H1 (cell line): ENCODE results near the gene POLR1G. TPM values are rescaled to one million over a fixed set of nuclear protein-coding genes. Genes with fewer than 3 reads are reported as not detected.
A peak's percentile ranks its signal among the peaks of the same experiment; 100 is the strongest.

Source experiments
- BACH1 ChIP-seq: IDR thresholded peaks from 2 replicates; pipeline ENCODE4 v1.6.1; 2012; ENCODE audit warnings: low read length, improper control_type of control experiment
- CEBPB ChIP-seq: IDR thresholded peaks from 2 replicates; pipeline ENCODE4 v1.6.1; 2012; ENCODE audit warnings: low read depth, low read length
- CTBP2 ChIP-seq: IDR thresholded peaks from 2 replicates; pipeline ENCODE4 v1.7.0; 2011; ENCODE audit warnings: borderline replicate concordance, mild to moderate bottlenecking, moderate library complexity, mixed read lengths, low read length; ENCODE audit not compliant: insufficient read depth, insufficient read length
- EP300 ChIP-seq, 2 experiments: IDR thresholded peaks; 1 replicate in 1 of 2; 2 replicates in 1 of 2; pipeline ENCODE4 v1.6.1; 2011 to 2012; ENCODE audit warnings: low read depth in 2 of 2, low read length in 2 of 2, mild to moderate bottlenecking in 2 of 2, borderline replicate concordance in 1 of 2, inconsistent platforms in 1 of 2, moderate library complexity in 1 of 2
- GTF2F1 ChIP-seq: IDR thresholded peaks from 2 replicates; pipeline ENCODE4 v1.6.1; 2012; ENCODE audit warnings: low read depth, low read length, improper control_type of control experiment, borderline replicate concordance
- HDAC2 ChIP-seq, 2 experiments: fragments of 300-600 bp in 1 of 2; sonication (generic) in 1 of 2; IDR thresholded peaks; 2 replicates each; pipeline ENCODE4 v1.6.1; 2011 to 2012; ENCODE audit warnings: low read depth in 2 of 2, low read length in 2 of 2, mild to moderate bottlenecking in 2 of 2, moderate library complexity in 2 of 2, borderline replicate concordance in 1 of 2, inconsistent platforms in 1 of 2
- KDM5A ChIP-seq: fragments of 200-600 bp; IDR thresholded peaks from 2 replicates; pipeline ENCODE4 v1.7.1; 2012; ENCODE audit warnings: mild to moderate bottlenecking, low read length, inconsistent platforms, mixed read lengths
- PHF8 ChIP-seq: fragments of 200-600 bp; sonication (generic); conservative IDR thresholded peaks from 2 replicates; pipeline ENCODE4 v1.7.1; 2012; ENCODE audit warnings: low read depth, mild to moderate bottlenecking, inconsistent platforms, low read length, moderate library complexity
- POLR2AphosphoS5 ChIP-seq: IDR thresholded peaks from 2 replicates; pipeline ENCODE4 v1.6.1; 2011; ENCODE audit warnings: low read depth, low read length
- RBBP5 ChIP-seq: IDR thresholded peaks from 2 replicates; pipeline ENCODE4 v1.7.1; 2012; ENCODE audit warnings: low read depth, mild to moderate bottlenecking, inconsistent platforms, low read length, moderate library complexity, borderline replicate concordance
- RXRA ChIP-seq: IDR thresholded peaks from 2 replicates; pipeline ENCODE4 v1.6.1; 2011; ENCODE audit warnings: low read depth, mild to moderate bottlenecking, low read length, moderate library complexity; ENCODE audit not compliant: insufficient read depth
- SIRT6 ChIP-seq: IDR thresholded peaks from one replicate; pipeline ENCODE4 v1.7.1; 2012; ENCODE audit warnings: low read length, inconsistent platforms
- SP4 ChIP-seq: IDR thresholded peaks from 2 replicates; pipeline ENCODE4 v1.6.1; 2012; ENCODE audit warnings: low read length, inconsistent platforms
- TAF1 ChIP-seq: IDR thresholded peaks from 2 replicates; pipeline ENCODE4 v1.6.1; 2011; ENCODE audit warnings: mild to moderate bottlenecking, low read depth, low read length
- TCF12 ChIP-seq: IDR thresholded peaks from 2 replicates; pipeline ENCODE4 v1.6.1; 2011; ENCODE audit warnings: low read depth, mild to moderate bottlenecking, low read length
- polyA plus RNA-seq, 7 experiments: library from polyadenylated mRNA; depleted of rRNA in 3 of 7; stranded (reverse) in 5 of 7; unstranded in 2 of 7; fragments of >200 nt in 5 of 7; fragments of 200-250 nt in 2 of 7; gene quantifications; 1 replicate in 5 of 7; 2 replicates in 1 of 7; 4 replicates in 1 of 7; pipeline versions ENCODE4 v1.2.1 to v1.2.3, GENCODE V29; 2011 to 2013; ENCODE audit warnings: missing spikeins in 2 of 7, mixed read lengths in 2 of 7
- total RNA-seq: library from RNA; stranded (reverse); fragmentation: NEBNext Ultra II Directional; extraction: Animal tissue kit (Norgen Biotek cat#: 25700); gene quantifications from 2 replicates; pipeline ENCODE4 v1.2.1, GENCODE V29; 2021
- TF ChIP-seq, protein P1 (sequence below), 3 experiments: IDR thresholded peaks; 1 replicate in 2 of 3; 2 replicates in 1 of 3; pipeline versions ENCODE4 v1.5.1 to v1.6.1; 2011; ENCODE audit warnings: low read length in 3 of 3, mild to moderate bottlenecking in 3 of 3, inconsistent platforms in 2 of 3, low read depth in 1 of 3, moderate library complexity in 1 of 3; ENCODE audit not compliant: insufficient read depth in 1 of 3; ENCODE audit errors: control extremely low read depth in 1 of 3
- TF ChIP-seq, protein P2 (sequence below): IDR thresholded peaks from 2 replicates; pipeline ENCODE4 v1.6.1; 2011; ENCODE audit warnings: low read depth, mild to moderate bottlenecking, low read length; ENCODE audit not compliant: insufficient read depth
- TF ChIP-seq, protein P3 (sequence below): IDR thresholded peaks from 2 replicates; pipeline ENCODE4 v1.6.1; 2012; ENCODE audit warnings: inconsistent platforms
- TF ChIP-seq, protein P4 (sequence below): IDR thresholded peaks from 2 replicates; pipeline ENCODE4 v1.6.1; 2012; ENCODE audit warnings: inconsistent platforms

The POLR1G gene
- total and polyA plus RNA-seq, 2 of the 8 experiments (the other 6 are each of a cell fraction or from before 2014, with no cell fraction given) = 16.8 to 34.8 TPM

DNA sequence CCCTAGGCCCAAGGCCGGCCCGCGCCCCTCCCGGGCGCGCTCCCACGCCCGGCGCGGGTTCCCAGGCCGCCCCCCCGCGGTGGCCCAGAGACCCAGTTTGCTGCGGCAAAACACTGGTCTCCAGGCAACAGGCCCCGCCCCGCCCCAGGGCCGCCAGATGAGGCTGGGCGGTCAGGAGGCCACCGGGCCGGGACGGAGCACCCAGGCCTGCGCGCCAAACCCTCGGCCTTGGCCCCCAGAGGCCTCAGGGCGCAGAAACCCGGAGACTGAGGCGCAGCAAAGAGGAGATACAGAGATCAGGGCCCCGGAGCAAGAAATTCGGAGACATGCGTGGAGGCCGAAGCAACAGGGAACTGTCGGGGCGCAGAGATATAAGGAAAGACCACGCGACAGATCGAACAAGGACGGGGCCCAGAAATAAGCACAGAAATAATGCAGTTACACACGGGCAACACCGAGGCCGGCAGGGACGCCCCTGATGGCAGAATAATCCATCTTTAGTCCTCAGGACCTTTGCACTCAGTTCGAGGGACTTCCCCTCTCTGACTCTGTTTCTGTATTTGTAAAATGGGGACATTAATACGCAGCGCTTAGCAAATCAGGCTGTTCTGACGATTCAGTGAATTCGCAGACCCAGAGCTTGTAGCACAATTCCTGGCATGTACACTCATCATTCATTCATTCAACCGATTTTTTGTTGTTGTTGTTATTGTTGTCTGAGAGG lies 38.0 kb downstream of the POLR1G start (continued):
- no peak for TF ChIP-seq HDAC2 (IDR thresholded peaks at IDR 0.05; ENCODE audit: borderline replicate concordance in 1 of 2, low read depth in 2 of 2, low read length in 2 of 2)
- no peak for TF ChIP-seq TCF12
- no peak for TF ChIP-seq CEBPB
- TF ChIP-seq, protein P1, sequence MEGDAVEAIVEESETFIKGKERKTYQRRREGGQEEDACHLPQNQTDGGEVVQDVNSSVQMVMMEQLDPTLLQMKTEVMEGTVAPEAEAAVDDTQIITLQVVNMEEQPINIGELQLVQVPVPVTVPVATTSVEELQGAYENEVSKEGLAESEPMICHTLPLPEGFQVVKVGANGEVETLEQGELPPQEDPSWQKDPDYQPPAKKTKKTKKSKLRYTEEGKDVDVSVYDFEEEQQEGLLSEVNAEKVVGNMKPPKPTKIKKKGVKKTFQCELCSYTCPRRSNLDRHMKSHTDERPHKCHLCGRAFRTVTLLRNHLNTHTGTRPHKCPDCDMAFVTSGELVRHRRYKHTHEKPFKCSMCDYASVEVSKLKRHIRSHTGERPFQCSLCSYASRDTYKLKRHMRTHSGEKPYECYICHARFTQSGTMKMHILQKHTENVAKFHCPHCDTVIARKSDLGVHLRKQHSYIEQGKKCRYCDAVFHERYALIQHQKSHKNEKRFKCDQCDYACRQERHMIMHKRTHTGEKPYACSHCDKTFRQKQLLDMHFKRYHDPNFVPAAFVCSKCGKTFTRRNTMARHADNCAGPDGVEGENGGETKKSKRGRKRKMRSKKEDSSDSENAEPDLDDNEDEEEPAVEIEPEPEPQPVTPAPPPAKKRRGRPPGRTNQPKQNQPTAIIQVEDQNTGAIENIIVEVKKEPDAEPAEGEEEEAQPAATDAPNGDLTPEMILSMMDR (IDR thresholded peaks at IDR 0.05; ENCODE audit: control extremely low read depth in 1 of 3, insufficient read depth in 1 of 3, low read depth in 1 of 3, low read length in 3 of 3) = no peak
- TF ChIP-seq POLR2AphosphoS5 = no peak
- TF ChIP-seq CTBP2 = no peak
- peak; percentile 48 for TF ChIP-seq TAF1
- TF ChIP-seq KDM5A = no peak
- TF ChIP-seq SIRT6 = no peak
- TF ChIP-seq, protein P2, sequence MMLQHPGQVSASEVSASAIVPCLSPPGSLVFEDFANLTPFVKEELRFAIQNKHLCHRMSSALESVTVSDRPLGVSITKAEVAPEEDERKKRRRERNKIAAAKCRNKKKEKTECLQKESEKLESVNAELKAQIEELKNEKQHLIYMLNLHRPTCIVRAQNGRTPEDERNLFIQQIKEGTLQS = no peak
- peak; percentile 57 for TF ChIP-seq PHF8
- TF ChIP-seq GTF2F1 = no peak
- TF ChIP-seq, protein P3, sequence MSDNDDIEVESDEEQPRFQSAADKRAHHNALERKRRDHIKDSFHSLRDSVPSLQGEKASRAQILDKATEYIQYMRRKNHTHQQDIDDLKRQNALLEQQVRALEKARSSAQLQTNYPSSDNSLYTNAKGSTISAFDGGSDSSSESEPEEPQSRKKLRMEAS = no peak
- no peak for TF ChIP-seq SP4
- TF ChIP-seq BACH1 = no peak
- TF ChIP-seq RXRA = no peak
- TF ChIP-seq RBBP5 = no peak
- TF ChIP-seq, protein P4, sequence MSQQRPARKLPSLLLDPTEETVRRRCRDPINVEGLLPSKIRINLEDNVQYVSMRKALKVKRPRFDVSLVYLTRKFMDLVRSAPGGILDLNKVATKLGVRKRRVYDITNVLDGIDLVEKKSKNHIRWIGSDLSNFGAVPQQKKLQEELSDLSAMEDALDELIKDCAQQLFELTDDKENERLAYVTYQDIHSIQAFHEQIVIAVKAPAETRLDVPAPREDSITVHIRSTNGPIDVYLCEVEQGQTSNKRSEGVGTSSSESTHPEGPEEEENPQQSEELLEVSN = no peak; the same call in 1 of the 2 replicates
- TF ChIP-seq EP300 (IDR thresholded peaks at IDR 0.05; ENCODE audit: borderline replicate concordance in 1 of 2, low read depth in 2 of 2, low read length in 2 of 2) = peak in 1 of 2 experiments; percentile 88; a peak in 1 of 3 replicates
